ENCODE measurements around the gene OSBP2.

Gene OSBP2

DNA sequence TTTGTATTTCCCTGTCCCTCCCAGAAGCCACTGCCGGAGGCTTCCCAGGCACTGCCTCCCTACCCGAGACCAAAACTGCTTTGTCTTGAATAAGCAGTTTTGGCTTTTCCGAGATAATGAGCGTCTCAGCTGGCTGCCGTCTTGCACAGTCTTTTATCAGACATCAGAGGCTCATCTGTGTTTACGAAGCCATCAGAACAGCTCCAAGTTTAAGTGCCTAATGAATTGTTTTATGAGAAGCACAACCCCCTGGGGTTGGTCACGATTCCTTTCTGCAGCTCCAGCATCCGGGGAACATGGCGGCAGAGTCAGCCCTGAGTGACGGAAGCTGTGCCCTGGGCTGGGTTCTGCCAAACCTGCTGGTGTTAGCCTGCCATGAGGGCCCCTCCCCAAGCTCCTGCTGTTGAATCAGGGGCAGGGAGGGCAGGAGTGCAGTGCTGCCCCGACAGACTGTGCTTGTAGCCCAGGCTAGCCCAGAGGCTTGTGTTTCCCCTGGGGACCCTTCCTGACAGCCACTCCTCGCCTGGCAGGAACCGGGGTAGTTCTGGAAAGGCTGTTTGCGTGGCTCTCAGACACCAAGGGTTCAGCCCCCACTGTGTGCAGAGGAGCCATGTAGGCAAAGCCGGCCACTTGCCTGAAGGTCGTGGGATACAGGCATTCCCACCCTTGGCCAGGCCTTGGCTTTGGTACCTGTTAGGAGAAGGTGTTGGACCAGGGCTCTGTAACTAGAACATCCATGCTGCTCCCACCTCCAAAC lies 177.8 kb downstream of the OSBP2 start:
- no peak for DNase-seq

DNA sequence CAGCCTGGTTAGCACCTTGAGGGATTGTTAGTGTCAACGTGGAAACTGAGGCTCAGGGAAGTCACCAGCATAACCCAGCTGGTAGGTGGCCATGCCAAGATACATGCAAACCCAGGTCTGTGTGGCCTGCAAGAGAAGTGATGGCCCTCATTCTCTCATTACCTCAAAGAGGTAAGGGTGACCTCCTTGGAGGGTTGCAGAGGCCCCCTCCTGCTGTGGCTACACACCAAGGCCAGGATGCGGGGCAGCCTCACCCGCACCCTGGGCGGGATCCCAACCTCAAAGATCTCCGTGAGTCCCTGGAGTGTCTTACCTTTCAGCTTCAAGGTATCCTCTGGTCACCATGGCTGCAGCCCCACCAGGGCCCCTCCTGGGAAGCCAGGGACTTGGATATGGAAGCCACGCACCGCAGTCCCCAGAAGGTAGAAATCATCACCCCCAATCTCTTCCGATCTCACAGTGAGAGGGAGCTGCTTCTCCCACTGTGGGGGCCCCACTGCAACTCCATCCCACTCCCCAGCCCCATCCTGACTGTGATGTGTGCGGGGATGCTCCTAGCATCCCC lies 178.5 kb downstream of the OSBP2 start:
- DNase-seq, result no peak

DNA sequence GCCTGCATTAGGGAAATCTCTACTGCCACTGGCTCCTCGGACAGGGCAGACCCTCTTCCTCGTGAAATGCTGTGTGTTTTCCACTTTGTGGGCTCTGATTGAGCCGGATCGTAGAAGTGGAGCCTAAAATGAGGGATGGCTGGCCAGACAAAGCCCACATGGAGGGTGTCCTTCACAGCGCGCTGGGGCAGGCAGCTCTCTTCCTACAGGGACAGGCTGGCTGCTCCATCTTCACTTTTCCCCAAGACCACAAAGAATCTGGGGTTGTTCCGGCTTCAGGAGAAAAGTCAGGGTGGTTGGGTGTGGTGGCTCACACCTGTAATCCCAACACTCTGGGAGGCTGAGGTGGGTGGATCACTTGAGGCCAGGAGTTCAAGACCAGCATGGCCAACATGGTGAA lies 179.0 kb downstream of the OSBP2 start:
- DNase-seq, result no peak

DNA sequence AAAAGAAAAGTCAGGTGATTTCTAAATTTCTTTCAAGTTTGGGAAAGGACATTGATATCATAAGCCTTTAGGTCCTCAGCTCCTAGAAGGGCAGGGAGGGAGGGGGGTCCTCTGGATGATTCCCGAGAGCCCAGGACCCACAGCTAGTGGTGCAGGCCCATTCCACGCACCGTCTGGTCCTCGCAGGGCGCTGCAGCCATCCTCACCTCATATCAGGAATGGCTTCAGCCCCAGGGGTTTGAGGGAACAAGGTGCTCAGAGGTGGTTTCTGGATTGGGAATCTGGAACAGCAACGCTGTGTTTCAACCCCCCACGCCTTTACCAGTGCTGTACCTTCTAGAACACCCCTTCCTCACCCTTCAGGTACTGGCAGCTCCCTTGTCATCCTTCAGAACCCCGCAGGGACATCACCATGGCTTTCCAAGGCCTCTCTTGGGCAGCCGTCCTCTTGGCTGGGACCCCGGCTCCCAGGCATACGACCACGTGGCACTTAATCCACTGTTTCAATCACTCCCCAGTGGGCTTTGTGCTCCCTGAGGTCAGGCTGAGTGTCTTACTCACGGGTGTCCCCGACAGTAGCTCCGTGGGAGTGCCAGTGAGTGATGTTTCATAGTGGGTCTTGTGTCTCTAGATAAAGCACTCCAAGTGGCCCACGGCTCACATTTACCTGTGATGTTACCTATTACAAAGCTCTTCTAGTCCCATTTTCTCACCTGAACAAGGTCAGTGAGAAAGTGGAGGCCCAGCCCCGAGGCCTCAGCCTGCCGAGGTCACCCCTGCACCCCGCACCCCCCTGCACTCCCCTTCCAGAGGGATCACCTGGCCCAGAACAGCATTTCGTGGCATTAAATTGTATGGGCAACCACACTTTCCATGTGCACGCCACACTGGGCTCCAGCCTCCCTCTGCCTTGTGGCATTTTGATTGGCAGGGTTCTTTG lies 180.0 kb downstream of the OSBP2 start:
- DNase-seq, result no peak

- DNase-seq, result no peak
Observed at GRCh38 chr22:30875481-30876215, 181.0 kb downstream of the OSBP2 start.

DNA sequence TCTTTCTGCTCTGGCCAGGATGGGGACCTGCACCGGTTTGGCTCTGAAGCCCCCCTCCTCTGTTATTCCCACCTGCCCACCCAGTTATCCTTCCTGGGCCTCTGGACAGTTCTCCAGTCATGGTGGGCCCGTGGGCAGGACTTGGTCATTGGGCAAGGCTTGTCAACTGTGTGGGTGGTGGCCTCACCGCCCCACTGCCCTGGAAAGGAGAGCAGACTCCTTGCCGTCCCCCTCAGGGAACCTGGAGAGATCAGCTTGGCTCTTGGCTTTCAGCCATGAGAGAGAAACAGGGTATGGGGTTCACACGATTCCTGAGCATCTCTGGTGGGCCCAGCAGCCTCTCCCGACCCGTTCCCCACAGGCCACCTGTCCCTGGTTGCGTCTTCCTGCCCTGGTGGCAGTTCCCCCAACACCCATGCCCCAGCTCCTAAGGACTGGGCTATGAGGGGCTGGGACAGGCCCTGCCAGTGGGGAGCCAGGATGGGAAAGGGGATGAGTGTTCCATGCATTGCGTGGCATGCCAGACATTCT lies 181.6 kb downstream of the OSBP2 start:
- DNase-seq, result no peak

DNA sequence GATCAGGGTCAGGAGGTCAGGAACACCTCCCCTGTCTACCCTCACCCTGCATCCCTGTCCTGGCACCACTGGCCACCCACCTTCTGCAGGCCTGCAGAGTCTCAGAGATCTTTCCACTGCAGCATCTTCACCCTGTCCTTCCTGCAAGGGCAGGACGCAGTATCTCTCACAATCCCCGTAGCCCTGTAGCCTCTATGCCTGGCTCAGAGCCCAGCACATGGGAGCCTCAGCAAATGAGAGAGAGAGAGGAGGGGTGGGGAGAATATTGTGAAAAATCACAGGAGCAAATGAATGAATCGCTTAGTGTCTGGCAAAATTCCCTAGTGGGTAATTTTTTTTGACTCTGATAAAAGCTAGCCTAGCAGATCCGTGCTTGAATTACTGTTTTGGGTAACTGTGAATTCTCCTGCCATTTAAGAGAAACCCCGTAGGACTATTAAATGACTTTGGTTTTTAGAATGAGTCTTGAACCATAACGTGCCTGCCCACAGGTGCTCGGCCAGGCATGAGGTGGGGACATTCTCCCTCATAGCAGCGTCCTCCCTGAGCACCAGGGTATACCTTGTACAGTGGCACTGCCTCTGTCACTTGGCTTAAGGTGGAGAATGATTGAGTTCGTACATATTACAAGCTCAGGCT lies 182.4 kb downstream of the OSBP2 start:
- DNase-seq, result no peak

DNA sequence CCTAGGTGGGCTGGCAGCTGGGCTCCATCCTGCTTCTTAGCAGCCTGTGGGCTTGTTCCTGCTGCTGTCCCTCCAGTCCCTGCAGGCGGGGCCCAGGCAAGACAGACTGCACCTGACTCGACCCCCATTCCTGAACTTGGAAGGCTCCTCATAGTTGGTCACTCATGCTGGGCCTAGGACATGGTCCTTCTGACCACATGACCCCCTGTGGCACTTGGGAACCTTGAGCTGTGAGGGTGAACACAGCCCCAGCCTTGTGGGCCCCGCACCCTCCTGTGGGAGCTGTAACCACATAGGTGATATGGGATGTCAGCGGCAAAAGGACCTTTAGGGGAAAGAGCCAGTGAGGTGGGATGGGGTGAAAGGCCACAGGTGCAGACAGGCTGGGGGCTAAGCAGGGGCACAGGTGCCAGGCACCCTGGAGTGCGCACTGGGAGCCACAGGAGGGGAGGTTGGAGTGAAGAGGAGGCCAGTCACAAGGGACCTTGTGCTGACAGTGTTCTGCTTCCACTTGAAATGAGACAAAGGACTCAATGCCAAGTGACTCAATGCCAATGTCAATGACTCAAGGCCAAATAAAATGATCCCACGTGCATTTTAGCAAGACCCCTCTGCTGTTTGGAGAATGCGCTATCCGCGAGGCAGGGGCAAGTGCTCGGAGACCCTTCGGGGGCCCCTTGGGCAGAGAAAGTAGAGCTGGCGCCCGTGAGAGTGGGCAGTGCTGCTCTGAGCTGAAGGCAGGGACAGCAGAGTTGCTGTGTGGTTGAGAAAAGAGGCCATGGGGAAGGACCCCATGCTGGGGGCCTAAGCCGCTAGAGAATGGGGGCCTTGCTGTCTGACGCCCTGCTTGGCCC lies 183.2 kb downstream of the OSBP2 start:
- no peak for DNase-seq

DNA sequence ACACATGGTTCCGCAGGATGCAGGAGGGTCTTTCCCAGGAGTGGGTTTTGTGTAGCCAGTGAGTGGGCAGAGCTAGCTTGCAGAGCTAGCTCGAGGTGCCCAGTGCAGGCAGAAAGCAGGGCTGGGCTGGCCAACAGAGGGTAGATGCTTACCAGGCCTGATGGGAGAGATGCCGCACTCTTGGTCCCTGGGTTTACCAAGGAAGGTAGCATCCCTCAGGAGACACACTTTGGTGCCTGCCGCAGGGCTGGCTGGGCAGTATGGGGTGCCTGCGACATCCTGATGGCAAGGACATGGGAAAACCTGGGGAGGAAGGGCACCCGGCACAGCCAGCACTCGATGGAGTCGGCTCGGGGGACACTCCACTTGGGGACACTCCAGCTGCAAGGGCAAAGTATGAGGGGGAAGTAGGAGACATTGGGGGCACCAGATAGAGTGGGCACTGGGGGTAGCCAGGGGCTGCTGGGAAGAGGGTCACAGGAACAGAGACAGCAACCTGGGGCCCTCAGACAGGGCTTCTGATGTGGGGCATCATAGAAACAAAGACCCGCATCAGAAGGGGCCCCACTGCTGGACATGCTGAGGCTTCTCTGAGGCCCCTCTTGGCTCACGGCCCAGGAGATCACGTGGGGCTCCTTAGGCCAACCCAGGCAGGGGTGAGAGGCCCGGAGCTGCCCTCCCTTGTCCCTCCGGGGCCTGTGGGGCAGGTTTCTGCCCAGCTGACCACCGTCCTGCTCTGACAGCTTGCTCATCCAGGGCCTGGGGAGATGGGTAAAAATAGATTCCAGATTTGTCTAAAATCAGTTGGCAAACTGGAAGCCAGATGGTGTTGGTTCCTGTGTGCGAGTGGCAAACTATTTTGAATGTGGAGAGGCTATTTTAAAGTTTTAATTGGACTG lies 184.1 kb downstream of the OSBP2 start:
- no peak for DNase-seq

DNA sequence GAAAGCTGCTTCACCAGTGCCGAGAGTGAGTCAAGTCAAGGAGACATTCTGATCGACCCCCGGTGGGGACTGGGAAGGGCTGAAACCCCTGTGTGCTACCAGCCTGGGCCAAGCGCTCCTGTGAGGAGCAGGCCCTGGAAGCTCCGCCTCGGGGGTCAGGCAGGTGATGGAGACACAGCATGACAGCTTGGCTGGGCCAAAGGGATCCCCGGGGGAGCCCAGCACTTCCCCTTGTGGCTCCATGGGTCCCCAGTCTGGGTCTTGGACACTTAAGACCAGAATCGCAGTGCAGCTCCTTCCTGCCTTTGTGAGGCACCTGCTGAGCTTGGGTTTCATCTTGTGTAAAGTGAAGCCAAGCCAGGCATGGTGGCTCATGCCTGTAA lies 184.7 kb downstream of the OSBP2 start:
- DNase-seq, result no peak

- DNase-seq, result no peak
Observed at GRCh38 chr22:30880181-30880601, 185.5 kb downstream of the OSBP2 start.

GRCh38 chr22:30880847-30881246 lies 186.2 kb downstream of the OSBP2 start:
- DNase-seq, result no peak

- no peak for DNase-seq
Observed at GRCh38 chr22:30881361-30882183, 186.9 kb downstream of the OSBP2 start.

DNA sequence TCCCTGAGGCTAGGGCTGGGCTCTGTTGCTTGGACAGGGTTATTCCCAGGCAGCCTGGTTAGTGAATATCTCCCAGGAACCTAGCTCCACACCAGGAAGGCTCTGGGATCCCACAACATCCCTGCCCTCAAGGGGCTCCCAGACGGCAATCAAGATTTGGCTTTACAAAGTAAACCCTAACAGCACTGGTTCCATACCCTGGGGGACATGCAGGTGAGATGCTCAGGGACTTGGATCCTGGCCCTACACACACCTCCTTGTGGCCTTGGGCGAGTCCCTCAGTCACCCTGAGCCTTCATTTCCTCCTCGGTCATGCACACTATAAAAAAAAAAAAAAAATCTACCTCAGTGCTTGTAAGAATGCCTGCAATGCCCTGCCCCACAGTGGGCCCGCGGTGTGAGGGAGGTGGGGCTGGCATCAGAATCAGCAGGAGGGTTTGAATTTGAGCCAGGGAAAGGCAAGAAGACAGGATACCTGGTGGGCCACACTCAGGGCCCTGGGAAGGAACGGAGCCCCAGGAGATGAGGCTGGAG lies 187.6 kb downstream of the OSBP2 start:
- no peak for DNase-seq

GRCh38 chr22:30882974-30883533 lies 188.4 kb downstream of the OSBP2 start:
- DNase-seq, result no peak

DNA sequence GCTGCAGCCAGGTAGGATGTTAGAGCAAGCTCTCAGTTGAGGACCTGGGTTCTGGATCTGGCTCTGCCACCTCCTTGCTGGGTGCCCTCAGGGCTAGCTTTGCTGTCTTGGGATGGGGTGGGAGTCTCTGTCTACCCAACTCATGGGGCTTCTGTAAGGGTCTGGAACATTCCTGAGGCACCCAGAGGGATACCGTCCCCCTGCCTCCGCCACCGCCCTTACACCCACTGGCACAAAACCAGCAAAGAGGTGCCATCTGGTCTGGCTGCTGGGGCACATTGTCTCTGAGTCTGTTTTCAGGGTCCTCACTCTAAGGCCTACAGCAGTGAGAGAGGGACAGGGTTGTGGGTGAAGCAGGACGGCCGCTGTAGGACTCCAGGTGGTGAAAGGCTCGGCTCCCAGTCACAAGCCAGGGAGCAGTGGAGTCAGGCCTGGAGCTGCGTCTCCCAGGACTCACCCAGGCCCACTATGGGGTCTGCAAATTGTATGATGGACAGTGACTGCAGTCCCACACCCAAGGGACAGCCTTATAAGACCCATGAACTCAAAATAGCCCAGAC lies 189.0 kb downstream of the OSBP2 start:
- no peak for DNase-seq

DNA sequence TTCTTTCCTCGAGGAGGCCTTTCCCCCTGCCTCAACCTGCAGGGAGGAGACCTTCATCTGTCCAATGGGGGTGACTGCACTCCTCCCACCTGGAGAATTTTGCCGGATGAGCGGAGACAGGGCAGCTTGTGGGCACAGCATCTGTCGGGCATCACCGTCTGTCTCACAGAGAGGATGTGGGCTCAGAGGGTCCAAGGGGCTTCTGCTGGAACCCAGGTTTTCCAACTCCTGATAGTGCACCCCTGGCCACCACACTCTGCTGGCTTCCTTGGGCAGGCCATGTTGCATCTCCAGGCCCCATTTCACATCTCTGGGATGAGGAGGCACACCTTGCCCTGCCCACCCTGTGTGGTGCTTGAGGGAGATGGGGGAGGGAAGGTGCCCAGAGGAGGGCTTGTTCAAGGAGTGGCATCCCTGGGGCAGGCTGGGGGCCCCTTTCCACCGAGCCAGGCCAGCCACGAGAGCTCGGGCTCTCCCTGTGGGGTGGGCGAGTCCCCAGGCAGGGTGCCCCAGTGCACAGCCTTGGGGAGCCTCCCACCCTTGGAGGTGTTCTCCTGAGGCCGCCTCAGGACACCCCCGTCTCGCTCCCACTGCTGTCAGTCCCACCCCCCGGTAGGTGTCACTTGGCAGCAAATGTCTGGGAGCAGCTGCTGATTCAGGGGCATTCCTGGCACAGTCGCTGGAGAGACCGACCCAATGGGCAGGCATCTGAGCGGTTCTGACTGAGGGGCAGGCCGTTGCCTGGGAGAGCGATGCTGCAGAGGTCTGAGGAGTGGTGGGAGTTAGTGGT lies 189.7 kb downstream of the OSBP2 start:
- DNase-seq, result no peak

DNA sequence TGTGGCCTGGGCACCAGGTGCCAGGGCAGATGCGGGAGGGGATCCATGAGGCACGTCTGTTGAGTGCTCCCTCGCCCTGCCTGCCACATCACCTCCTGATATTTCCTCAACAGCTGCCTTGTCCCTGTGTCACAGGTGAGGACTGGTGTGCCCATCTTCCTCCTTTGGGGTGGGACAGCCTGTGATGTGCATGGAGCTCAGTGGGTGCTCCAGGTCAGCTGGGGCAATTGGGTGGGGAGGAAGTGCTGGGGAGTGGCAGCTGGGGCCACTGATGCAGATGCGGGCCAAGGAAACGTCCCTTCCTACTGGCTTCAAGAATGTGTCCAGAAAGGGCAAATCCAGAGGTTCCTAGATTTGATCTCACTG lies 190.3 kb downstream of the OSBP2 start:
- DNase-seq, result no peak

Measured in NCI-H187 treated with DMSO at 0.1 percent for 48 hours (cell line).